ENCODE data around the gene HHAT. TPM values are rescaled to one million over a fixed set of nuclear protein-coding genes. Genes with fewer than 3 reads are reported as not detected.
"Not testable (repeated sequence)": the region's sequence is repeated elsewhere in the genome, so short reads cannot be mapped to it uniquely, and the experiment has no call there.

HHAT gene
- total and polyA plus RNA-seq, 5 donors: 1.6 to 2.8 (median 2.3) TPM

- H3K4me3 ChIP-seq (ENCODE audit: low read length): no peak overlapping the region
- ATAC-seq (no peak), DNase-seq (no peak)
- no peak overlapping the region for H3K27ac ChIP-seq (ENCODE audit: low read length)
- no peaks in the 10 kb centered on the region for H3K27me3 ChIP-seq (ENCODE audit: control insufficient read depth, insufficient read depth)
- WGBS: 95% methylated on average over 1 of the region's 1 CpG
- H3K9me3 ChIP-seq (ENCODE audit: control insufficient read depth, low read length): no peaks in the 10 kb centered on the region
- peaks cover 2% of the 10 kb centered on the region for H3K4me1 ChIP-seq (ENCODE audit: control insufficient read depth, insufficient read depth, low read length)
- intact Hi-C loops (cut with DNase I): loop anchor here in 2 of 4 donors (5.0 kb wide), 1 partner anchor 34 kb away; no protein-coding TSS in a partner anchor
These were observed 67.8 kb downstream of the HHAT start for GRCh38 chr1:210396541-210396940.

GRCh38 chr1:210397252-210397651, 68.5 kb downstream of the HHAT start:
- no peak overlapping the region for H3K27ac ChIP-seq (ENCODE audit: low read length)
- 69% methylated on average over 1 of the region's 1 CpG for WGBS

GRCh38 chr1:210397681-210398080, 69.0 kb downstream of the HHAT start:
- intact Hi-C loops (cut with DNase I): loop anchor here in 2 of 4 donors (5.0 kb wide), 1 partner anchor 35 kb away; no protein-coding TSS in a partner anchor
- H3K9me3 ChIP-seq (ENCODE audit: control insufficient read depth, low read length): no peaks in the 10 kb centered on the region
- H3K4me3 ChIP-seq (ENCODE audit: low read length): no peak overlapping the region
- peak overlapping the region; percentile 9 for H3K27ac ChIP-seq (ENCODE audit: low read length)
- 95% methylated on average over 5 of the region's 5 CpGs for WGBS
- ATAC-seq: no peak
- DNase-seq: no peak
- peaks cover 2% of the 10 kb centered on the region for H3K4me1 ChIP-seq (ENCODE audit: control insufficient read depth, insufficient read depth, low read length)
- H3K27me3 ChIP-seq (ENCODE audit: control insufficient read depth, insufficient read depth): no peaks in the 10 kb centered on the region

More at GRCh38 chr1:210397252-210397651, 68.5 kb downstream of the HHAT start:
- ATAC-seq: no peak
- Histone ChIP-seq H3K4me3 (ENCODE audit: low read length) (no peak overlapping the region), H3K4me1 (ENCODE audit: control insufficient read depth, insufficient read depth, low read length) (peaks cover 2% of the 10 kb centered on the region), H3K27me3 (ENCODE audit: control insufficient read depth, insufficient read depth) (no peaks in the 10 kb centered on the region), H3K9me3 (ENCODE audit: control insufficient read depth, low read length) (no peaks in the 10 kb centered on the region)
- intact Hi-C loops (cut with DNase I): loop anchor here in 2 of 4 donors (5.0 kb wide), 1 partner anchor 35 kb away; no protein-coding TSS in a partner anchor
- no peak for DNase-seq

- Histone ChIP-seq H3K4me1 (ENCODE audit: control insufficient read depth, insufficient read depth, low read length) (peaks cover 2% of the 10 kb centered on the region), H3K27me3 (ENCODE audit: control insufficient read depth, insufficient read depth) (no peaks in the 10 kb centered on the region), H3K27ac (ENCODE audit: low read length) (no peak overlapping the region), H3K4me3 (ENCODE audit: low read length) (no peak overlapping the region), H3K9me3 (ENCODE audit: control insufficient read depth, low read length) (no peaks in the 10 kb centered on the region)
- WGBS: 51% methylated on average over 1 of the region's 1 CpG
- intact Hi-C loops (cut with DNase I): loop anchor here in 2 of 4 donors (5.0 kb wide), 1 partner anchor 36 kb away; no protein-coding TSS in a partner anchor
- ATAC-seq: no peak
- DNase-seq: no peak
These were observed 69.8 kb downstream of the HHAT start for GRCh38 chr1:210398466-210398865.

GRCh38 chr1:210400043-210400840, 71.5 kb downstream of the HHAT start:
- no peak overlapping the region for H3K4me3 ChIP-seq (ENCODE audit: low read length)
- no peaks in the 10 kb centered on the region for H3K27me3 ChIP-seq (ENCODE audit: control insufficient read depth, insufficient read depth)
- 66% methylated on average over 5 of the region's 5 CpGs for WGBS
- intact Hi-C loops (cut with DNase I): loop anchor here in 3 of 4 donors (5.0 to 10.0 kb wide), 2 partner anchors 258 to 735 kb away; partner anchors contain the start of gene KCNH1 (in 1 of the 3)
- ATAC-seq (peak; percentile 91 to 94), DNase-seq (peak; percentile 44 to 74 (median 68))
- H3K4me1 ChIP-seq (ENCODE audit: control insufficient read depth, insufficient read depth, low read length): peaks cover 2% of the 10 kb centered on the region
- no peak overlapping the region for H3K27ac ChIP-seq (ENCODE audit: low read length)
- no peaks in the 10 kb centered on the region for H3K9me3 ChIP-seq (ENCODE audit: control insufficient read depth, low read length)

- DNase-seq (no peak), ATAC-seq (no peak)
- 97% methylated on average over 1 of the region's 1 CpG for WGBS
- intact Hi-C loops (cut with DNase I): loop anchor here in 3 of 4 donors (5.0 to 10.0 kb wide), 2 partner anchors 260 to 732 kb away; partner anchors contain the start of gene KCNH1 (in 1 of the 3)
- Histone ChIP-seq H3K9me3 (ENCODE audit: control insufficient read depth, low read length) (no peaks in the 10 kb centered on the region), H3K4me1 (ENCODE audit: control insufficient read depth, insufficient read depth, low read length) (peaks cover 2% of the 10 kb centered on the region), H3K27me3 (ENCODE audit: control insufficient read depth, insufficient read depth) (no peaks in the 10 kb centered on the region), H3K4me3 (ENCODE audit: low read length) (no peak overlapping the region), H3K27ac (ENCODE audit: low read length) (no peak overlapping the region)
These were observed 73.9 kb downstream of the HHAT start for GRCh38 chr1:210402560-210402959.

- ATAC-seq: no peak
- no peak for DNase-seq
- Histone ChIP-seq H3K4me1 (ENCODE audit: control insufficient read depth, insufficient read depth, low read length) (peaks cover 2% of the 10 kb centered on the region), H3K9me3 (ENCODE audit: control insufficient read depth, low read length) (no peaks in the 10 kb centered on the region), H3K4me3 (ENCODE audit: low read length) (no peak overlapping the region), H3K27ac (ENCODE audit: low read length) (no peak overlapping the region), H3K27me3 (ENCODE audit: control insufficient read depth, insufficient read depth) (no peaks in the 10 kb centered on the region)
- WGBS: 94% methylated on average over 4 of the region's 4 CpGs
- intact Hi-C loops (cut with DNase I): loop anchor here in 2 of 4 donors (5.0 to 10.0 kb wide), 2 partner anchors 729 to 732 kb away; partner anchors contain the start of gene KCNH1 (in 1 of the 2)
These were observed 76.6 kb downstream of the HHAT start for GRCh38 chr1:210405316-210405715.

GRCh38 chr1:210406341-210406740, 77.6 kb downstream of the HHAT start:
- WGBS: 84% methylated on average over 2 of the region's 2 CpGs
- not testable (repeated sequence) for DNase-seq; H3K27ac ChIP-seq (ENCODE audit: low read length); H3K4me1 ChIP-seq (ENCODE audit: control insufficient read depth, insufficient read depth, low read length); ATAC-seq; H3K9me3 ChIP-seq (ENCODE audit: control insufficient read depth, low read length); H3K27me3 ChIP-seq (ENCODE audit: control insufficient read depth, insufficient read depth); H3K4me3 ChIP-seq (ENCODE audit: low read length)
- intact Hi-C loops (cut with DNase I): loop anchor here in 3 of 4 donors (2.0 to 10.0 kb wide), 3 partner anchors 728 to 731 kb away; partner anchors contain the start of gene KCNH1 (in 2 of the 3)

- no peaks in the 10 kb centered on the region for H3K4me1 ChIP-seq (ENCODE audit: control insufficient read depth, insufficient read depth, low read length)
- ATAC-seq (peak in 1 of 2 donors; percentile 70), DNase-seq (peak; percentile 59 to 88 (median 80))
- WGBS: 26% methylated on average over 9 of the region's 9 CpGs
- intact Hi-C loops (cut with DNase I): loop anchor here in 3 of 4 donors (2.0 to 10.0 kb wide), 3 partner anchors 727 to 730 kb away; partner anchors contain the start of gene KCNH1 (in 2 of the 3)
- no peak overlapping the region for H3K4me3 ChIP-seq (ENCODE audit: low read length)
- no peaks in the 10 kb centered on the region for H3K27me3 ChIP-seq (ENCODE audit: control insufficient read depth, insufficient read depth)
- H3K9me3 ChIP-seq (ENCODE audit: control insufficient read depth, low read length): no peaks in the 10 kb centered on the region
- no peak overlapping the region for H3K27ac ChIP-seq (ENCODE audit: low read length)
These were observed 78.6 kb downstream of the HHAT start for GRCh38 chr1:210407207-210407886.

- Histone ChIP-seq H3K27ac (ENCODE audit: low read length) (no peak overlapping the region), H3K4me3 (ENCODE audit: low read length) (no peak overlapping the region), H3K9me3 (ENCODE audit: control insufficient read depth, low read length) (no peaks in the 10 kb centered on the region), H3K4me1 (ENCODE audit: control insufficient read depth, insufficient read depth, low read length) (no peaks in the 10 kb centered on the region), H3K27me3 (ENCODE audit: control insufficient read depth, insufficient read depth) (no peaks in the 10 kb centered on the region)
- DNase-seq (no peak), ATAC-seq (no peak)
- intact Hi-C loops (cut with DNase I): loop anchor here in 3 of 4 donors (2.0 to 10.0 kb wide), 3 partner anchors 727 to 729 kb away; partner anchors contain the start of gene KCNH1 (in 2 of the 3)
- WGBS: 90% methylated on average over 1 of the region's 1 CpG
These were observed 79.2 kb downstream of the HHAT start for GRCh38 chr1:210407887-210408252.

Measured in right cardiac atrium (tissue), 5 donors.